B cell (primary cell): Measurements from ENCODE around the gene EXOC3L2. TPM values are rescaled to one million over a fixed set of nuclear protein-coding genes. Genes with fewer than 3 reads are reported as not detected.

Experiments
- ATAC-seq: fragments of 200-7000 bp; cut with Tn5 transposase; one replicate; pipeline ENCODE4 v1.10.0; 2021; ENCODE audit warnings: low read depth, mild to moderate bottlenecking, moderate number of reproducible peaks, moderate library complexity
- CTCF ChIA-PET: fragments of 350-600 bp; sonication (Branson Sonifier 250); formaldehyde crosslinking; loops from one replicate; lab custom pipeline; 2021; ENCODE audit warnings: antibody characterized with exemption, inconsistent platforms; lab: Charles Lee
- POLR2A ChIA-PET: fragments of 350-600 bp; sonication (Branson Sonifier 250); formaldehyde crosslinking; loops from one replicate; lab custom pipeline; 2021; ENCODE audit warnings: antibody characterized with exemption; lab: Charles Lee
- DNase-seq: peaks from one replicate; pipeline ENCODE4 v3.0.0; 2013
- H2AFZ ChIP-seq: 2 replicates; pipeline ENCODE4 v1.6.1; 2012; ENCODE audit warnings: mild to moderate bottlenecking, low read depth, low read length; ENCODE audit not compliant: insufficient read depth, poor library complexity, severe bottlenecking
- H3K27ac ChIP-seq, 2 donors: 1 replicate in 1 of 2; 2 replicates in 1 of 2; pipeline ENCODE4 v1.5.1; 2012 to 2013; ENCODE audit warnings: low read length in 2 of 2, mild to moderate bottlenecking in 2 of 2, moderate library complexity in 1 of 2
- H3K27me3 ChIP-seq, 4 experiments: fragments of 200-600 bp in 1 of 4; sonication (generic) in 1 of 4; replicated peaks in 1 of 4; 1 replicate in 2 of 4; 2 replicates in 2 of 4; pipeline versions ENCODE4 v1.6.1 to v1.7.0; 2013 to 2016; ENCODE audit warnings: low read length in 3 of 4, mild to moderate bottlenecking in 2 of 4, mixed read lengths in 1 of 4, moderate library complexity in 1 of 4; ENCODE audit not compliant: insufficient read depth in 4 of 4, control insufficient read depth in 3 of 4; ENCODE audit errors: control extremely low read depth in 1 of 4
- H3K36me3 ChIP-seq, 2 experiments: replicated peaks in 1 of 2; 1 replicate in 1 of 2; 2 replicates in 1 of 2; pipeline versions ENCODE4 v1.6.1 to v1.7.1; 2013; ENCODE audit warnings: low read length in 1 of 2; ENCODE audit not compliant: insufficient read depth in 2 of 2, control insufficient read depth in 1 of 2; ENCODE audit errors: control extremely low read depth in 1 of 2, extremely low read depth in 1 of 2
- H3K4me1 ChIP-seq, 2 donors: fragments of 200-600 bp in 1 of 2; sonication (generic) in 1 of 2; 1 replicate in 1 of 2; 2 replicates in 1 of 2; pipeline versions ENCODE4 v1.5.1 to v1.6.1; 2013 to 2017; ENCODE audit warnings: low read length in 2 of 2; ENCODE audit not compliant: control insufficient read depth in 2 of 2, insufficient read depth in 2 of 2
- H3K4me2 ChIP-seq: replicated peaks from 2 replicates; pipeline ENCODE3; 2012; ENCODE audit warnings: mild to moderate bottlenecking, low read depth, low read length; ENCODE audit not compliant: poor library complexity, severe bottlenecking
- H3K4me3 ChIP-seq, 5 experiments: fragments of 200-600 bp in 1 of 5; sonication (generic) in 1 of 5; 1 replicate in 3 of 5; 2 replicates in 2 of 5; pipeline versions ENCODE4 v1.5.1 to v1.7.0; 2011 to 2016; ENCODE audit warnings: low read length in 4 of 5, mild to moderate bottlenecking in 4 of 5, low read depth in 2 of 5, control low read depth in 1 of 5, moderate library complexity in 1 of 5; ENCODE audit not compliant: insufficient read depth in 1 of 5; ENCODE audit errors: control extremely low read depth in 1 of 5, extremely low read depth in 1 of 5
- H3K79me2 ChIP-seq: fragments of 200-600 bp; sonication (generic); one replicate; pipeline ENCODE4 v1.6.0; 2016; ENCODE audit warnings: low read length; ENCODE audit not compliant: control insufficient read depth, insufficient read depth
- H3K9ac ChIP-seq: fragments of 200-600 bp; sonication (generic); 2 replicates; pipeline ENCODE4 v1.6.1; 2017; ENCODE audit warnings: mild to moderate bottlenecking, low read length, moderate library complexity
- H3K9me3 ChIP-seq, 3 donors: one replicate each; pipeline versions ENCODE4 v1.6.1 to v1.7.1; 2013; ENCODE audit warnings: low read length in 2 of 3; ENCODE audit not compliant: control insufficient read depth in 2 of 3, insufficient read depth in 1 of 3; ENCODE audit errors: control extremely low read depth in 1 of 3
- H4K20me1 ChIP-seq: 2 replicates; pipeline ENCODE4 v1.6.0; 2012; ENCODE audit warnings: mild to moderate bottlenecking, low read length; ENCODE audit not compliant: insufficient read depth, control insufficient read depth, poor library complexity, severe bottlenecking
- H3K27ac Mint-ChIP-seq: one replicate; pipeline ENCODE4 v1.8.0; 2021; ENCODE audit warnings: mixed read lengths
- H3K27me3 Mint-ChIP-seq: one replicate; pipeline ENCODE4 v1.8.0; 2021; ENCODE audit warnings: mixed read lengths
- H3K4me1 Mint-ChIP-seq: one replicate; pipeline ENCODE4 v1.8.0; 2021; ENCODE audit warnings: mixed read lengths
- H3K4me3 Mint-ChIP-seq: one replicate; pipeline ENCODE4 v1.8.0; 2021; ENCODE audit warnings: mixed read lengths
- H3K9me3 Mint-ChIP-seq: one replicate; pipeline ENCODE4 v1.8.0; 2022; ENCODE audit warnings: mixed read lengths; ENCODE audit not compliant: insufficient read depth
- CTCF ChIP-seq: fragments of 200-600 bp; IDR thresholded peaks from one replicate; pipeline ENCODE4 v1.8.0; 2022; ENCODE audit warnings: antibody characterized with exemption, mild to moderate bottlenecking
- EZH2 ChIP-seq: IDR thresholded peaks from 2 replicates; pipeline ENCODE4 v1.6.1; 2012; ENCODE audit warnings: borderline replicate concordance, low read depth, mild to moderate bottlenecking, moderate library complexity, low read length; ENCODE audit not compliant: insufficient read depth, poor library complexity, severe bottlenecking
- WGBS: methylation state at CpG from one replicate; pipeline ENCODE4 v1.1.5; 2013; ENCODE audit warnings: missing lambda C conversion rate; ENCODE audit not compliant: insufficient coverage; 5-methylcytosine and 5-hydroxymethylcytosine counted together
- intact Hi-C: fragments of 100-400 bp; cut with micrococcal nuclease; formaldehyde crosslinking; loops from one replicate; pipeline ENCODE4 v1.10.0; 2022
- polyA plus RNA-seq: library from polyadenylated mRNA; depleted of rRNA; stranded (reverse); fragments of >200 nt; gene quantifications from 2 replicates; pipeline ENCODE4 v1.2.3, GENCODE V29; 2012
- total RNA-seq, 2 donors: library from RNA; stranded (reverse); fragments of 120-200 nt in 1 of 2; gene quantifications; 1 replicate in 1 of 2; 2 replicates in 1 of 2; pipeline versions ENCODE4 v1.2.3 to v1.2.4, GENCODE V29; 2013 to 2022

Gene EXOC3L2
- total and polyA plus RNA-seq, 2 donors (not counting 1 experiment from before 2014, with no cell fraction given): not detected

- H3K79me2 ChIP-seq: peaks cover 17% of the 10 kb centered on the region
- peaks cover 0 to 2% (median 0%) of the 10 kb centered on the region in 3 donors for H3K9me3 ChIP-seq
- Mint-ChIP-seq H3K9me3 (no peaks in the 10 kb centered on the region), H3K27me3 (no peaks in the 10 kb centered on the region), H3K27ac (peak overlapping the region; percentile 50), H3K4me3 (peak overlapping the region; percentile 18), H3K4me1 (peaks cover 21% of the 10 kb centered on the region)
- peak; percentile 85 for TF ChIP-seq CTCF
- TF ChIP-seq EZH2: no peak
- ChIA-PET CTCF (interaction anchor here (0.6 to 2.6 kb wide), 12 partner anchors 9 to 1154 kb away, joined by 4 to 19 read pairs (median 5); partner anchors contain the start of genes APOE, BLOC1S3, CLPTM1 and TRAPPC6A), POLR2A (interaction anchor here (1.2 kb wide), 1 partner anchor 95 kb away, joined by 4 read pairs; the partner anchor contains the start of gene PPP1R37)
- H3K36me3 ChIP-seq: no peaks in the 10 kb centered on the region
- 31% methylated on average over 10 of the region's 12 CpGs for WGBS
- H2AFZ ChIP-seq: peak overlapping the region; percentile 53
- peaks cover 15% of the 10 kb centered on the region for H4K20me1 ChIP-seq
- H3K4me1 ChIP-seq: peaks cover 12 to 21% of the 10 kb centered on the region in 2 donors
- H3K9ac ChIP-seq: no peak overlapping the region
- H3K4me3 ChIP-seq: no peak overlapping the region
- no peaks in the 10 kb centered on the region for H3K27me3 ChIP-seq
- intact Hi-C loops: loop anchor here (1.0 kb wide), 1 partner anchor 284 kb away; no protein-coding TSS in a partner anchor
- DNase-seq (peak; percentile 71), ATAC-seq (peak; percentile 84)
- no peak overlapping the region for H3K27ac ChIP-seq
- H3K4me2 ChIP-seq: peak overlapping the region; percentile 45
Measured at GRCh38 chr19:45187421-45188100, 57.6 kb downstream of the EXOC3L2 start.
